CD4-positive, CD25-positive, alpha-beta regulatory T cell (primary cell): ENCODE results near the gene MRI1. TPM values are rescaled to one million over a fixed set of nuclear protein-coding genes. Genes with fewer than 3 reads are reported as not detected.
"Not testable (repeated sequence)": the region's sequence is repeated elsewhere in the genome, so short reads cannot be mapped to it uniquely, and the experiment has no call there.

ENCODE experiments used
- ATAC-seq, 2 donors: fragments of 150-1000 bp; cut with Tn5 transposase; one replicate each; pipeline ENCODE4 v1.10.0; 2021; ENCODE audit warnings: low read depth in 2 of 2, moderate number of reproducible peaks in 2 of 2, moderate library complexity in 1 of 2
- DNase-seq, 3 donors: peaks; one replicate each; pipeline versions ENCODE4 v3.0.0 to v3.0.0-alpha.2; 2012 to 2022; ENCODE audit warnings: mixed read lengths in 1 of 3
- H3K27ac ChIP-seq: one replicate; pipeline ENCODE4 v1.7.0; 2013; ENCODE audit warnings: mild to moderate bottlenecking, low read length; ENCODE audit not compliant: insufficient read depth, poor library complexity, severe bottlenecking
- H3K27me3 ChIP-seq: one replicate; pipeline ENCODE4 v1.7.0; 2013; ENCODE audit warnings: low read length; ENCODE audit not compliant: control insufficient read depth, insufficient read depth
- H3K36me3 ChIP-seq: one replicate; pipeline ENCODE4 v1.7.0; 2013; ENCODE audit warnings: mild to moderate bottlenecking, low read length, moderate library complexity; ENCODE audit not compliant: control insufficient read depth, insufficient read depth
- H3K4me1 ChIP-seq: 2 replicates; pipeline ENCODE4 v1.7.0; 2013; ENCODE audit warnings: mild to moderate bottlenecking, low read length; ENCODE audit not compliant: insufficient read depth, control insufficient read depth, poor library complexity, severe bottlenecking
- H3K4me3 ChIP-seq: one replicate; pipeline ENCODE4 v1.7.0; 2013; ENCODE audit warnings: low read depth, mild to moderate bottlenecking, low read length, moderate library complexity
- H3K9me3 ChIP-seq, 2 experiments: 1 replicate in 1 of 2; 2 replicates in 1 of 2; pipeline ENCODE4 v1.7.0; 2013; ENCODE audit warnings: low read length in 2 of 2, mild to moderate bottlenecking in 1 of 2, moderate library complexity in 1 of 2; ENCODE audit not compliant: control insufficient read depth in 2 of 2
- H3K27ac Mint-ChIP-seq, 3 donors: one replicate each; pipeline ENCODE4 v1.8.0; 2020 to 2022; ENCODE audit warnings: mild to moderate bottlenecking in 3 of 3, mixed read lengths in 3 of 3, moderate library complexity in 2 of 3
- H3K27me3 Mint-ChIP-seq: one replicate; pipeline ENCODE4 v1.8.0; 2022; ENCODE audit warnings: mild to moderate bottlenecking, mixed read lengths
- H3K36me3 Mint-ChIP-seq: one replicate; pipeline ENCODE4 v1.8.0; 2020; ENCODE audit warnings: mixed read lengths
- H3K4me1 Mint-ChIP-seq, 4 donors: one replicate each; pipeline ENCODE4 v1.8.0; 2020 to 2022; ENCODE audit warnings: mixed read lengths in 4 of 4, mild to moderate bottlenecking in 1 of 4
- H3K4me3 Mint-ChIP-seq, 4 donors: one replicate each; pipeline ENCODE4 v1.8.0; 2020 to 2022; ENCODE audit warnings: mild to moderate bottlenecking in 4 of 4, mixed read lengths in 4 of 4, moderate library complexity in 3 of 4
- H3K9me3 Mint-ChIP-seq, 7 donors: one replicate each; pipeline ENCODE4 v1.8.0; 2020 to 2022; ENCODE audit warnings: mixed read lengths in 7 of 7, mild to moderate bottlenecking in 3 of 7, moderate library complexity in 2 of 7
- polyA plus RNA-seq, 4 donors: library from polyadenylated mRNA; unstranded; fragments of 300-500 nt; fragmentation: Illumina TruSeq; gene quantifications; one replicate each; pipeline ENCODE4 v1.2.3, GENCODE V29; 2021
- total RNA-seq: library from RNA; stranded (reverse); gene quantifications from one replicate; pipeline ENCODE4 v1.2.3, GENCODE V29; 2022

The MRI1 gene
- total and polyA plus RNA-seq, 5 donors from 2014 or later: 6.6 to 38.2 (median 9.3) TPM

DNA sequence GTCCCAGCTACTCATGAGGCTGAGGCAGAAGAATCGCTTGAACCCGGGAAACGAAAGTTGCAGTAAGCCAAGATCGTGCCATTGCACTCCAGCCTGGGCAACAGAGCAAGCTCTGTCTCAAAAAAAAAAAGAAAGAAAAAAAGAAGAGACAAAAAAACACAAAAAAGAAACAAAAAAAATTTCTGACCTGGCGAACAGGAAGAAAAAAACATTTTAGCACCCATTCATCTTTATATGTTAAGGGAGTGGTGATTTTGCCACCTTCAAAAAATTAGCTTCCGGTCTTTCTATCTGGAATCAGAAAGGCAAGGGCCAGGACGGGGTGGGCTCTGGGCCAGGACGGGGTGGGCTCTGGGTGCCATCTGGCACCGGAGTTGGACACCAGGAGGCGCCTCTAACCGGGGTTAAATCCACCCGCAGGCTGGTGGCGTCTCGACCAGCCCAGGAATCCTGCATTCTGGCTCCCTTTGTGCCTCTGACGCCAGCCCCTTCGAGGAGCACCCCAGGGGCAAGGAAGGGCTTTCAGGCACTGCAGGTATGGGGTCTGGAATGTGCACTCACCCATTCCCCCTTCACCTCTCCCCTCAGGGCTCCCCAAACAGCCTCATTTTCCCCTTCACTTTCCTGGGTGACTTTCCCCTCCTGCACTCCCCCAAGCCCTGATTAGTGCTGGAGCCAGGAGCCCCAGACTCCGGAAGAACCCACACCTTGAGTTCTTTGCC, 20.6 kb downstream of the MRI1 start:
- Histone ChIP-seq H3K27ac (no peak overlapping the region), H3K9me3 (no peaks in the 10 kb centered on the region), H3K4me3 (no peak overlapping the region), H3K27me3 (no peaks in the 10 kb centered on the region), H3K4me1 (peaks cover 39% of the 10 kb centered on the region), H3K36me3 (no peaks in the 10 kb centered on the region)
- peak overlapping the region; percentile 48 to 73 (median 59) for H3K4me3 Mint-ChIP-seq
- no peaks in the 10 kb centered on the region for H3K9me3 Mint-ChIP-seq
- peak overlapping the region; percentile 75 to 82 (median 79) for H3K27ac Mint-ChIP-seq
- H3K27me3 Mint-ChIP-seq: no peaks in the 10 kb centered on the region
- ATAC-seq: peak; percentile 62 to 63
- H3K36me3 Mint-ChIP-seq: no peaks in the 10 kb centered on the region
- DNase-seq: peak; percentile 51 to 72 (median 63)
- peaks cover 9 to 36% (median 17%) of the 10 kb centered on the region in 4 donors for H3K4me1 Mint-ChIP-seq

DNA sequence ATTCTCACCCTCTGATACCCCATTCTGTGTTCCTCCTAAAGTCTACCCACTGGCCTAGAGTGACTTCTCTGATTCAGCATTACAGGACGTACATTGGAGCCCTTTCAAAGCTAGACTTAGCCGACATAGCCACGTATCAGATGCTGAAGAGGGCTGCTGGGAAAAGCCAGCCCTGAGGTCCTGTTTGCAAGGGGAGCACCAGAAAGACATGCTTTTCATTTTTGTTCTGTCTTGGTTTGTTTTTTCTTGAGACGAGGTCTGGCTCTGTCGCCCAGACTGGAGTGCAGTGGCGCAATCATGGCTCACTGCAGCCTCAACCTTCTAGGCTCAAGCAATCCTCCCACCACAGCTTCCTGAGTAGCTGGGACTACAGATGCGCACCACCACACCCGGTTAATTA, 24.7 kb downstream of the MRI1 start:
- Histone ChIP-seq H3K27me3 (no peaks in the 10 kb centered on the region), H3K27ac (peak overlapping the region; percentile 56), H3K4me3 (peak overlapping the region; percentile 9), H3K9me3 (no peaks in the 10 kb centered on the region), H3K36me3 (no peaks in the 10 kb centered on the region), H3K4me1 (peaks cover 48% of the 10 kb centered on the region)
- Mint-ChIP-seq H3K27ac (peak overlapping the region; percentile 68 to 93 (median 86)), H3K9me3 (peaks cover 0 to 1% (median 0%) of the 10 kb centered on the region in 7 donors), H3K27me3 (no peaks in the 10 kb centered on the region), H3K36me3 (no peaks in the 10 kb centered on the region), H3K4me3 (peak overlapping the region; percentile 77 to 91 (median 83)), H3K4me1 (peaks cover 12 to 46% (median 22%) of the 10 kb centered on the region in 4 donors)
- DNase-seq (peak in 1 of 3 donors; percentile 51), ATAC-seq (no peak)

DNA sequence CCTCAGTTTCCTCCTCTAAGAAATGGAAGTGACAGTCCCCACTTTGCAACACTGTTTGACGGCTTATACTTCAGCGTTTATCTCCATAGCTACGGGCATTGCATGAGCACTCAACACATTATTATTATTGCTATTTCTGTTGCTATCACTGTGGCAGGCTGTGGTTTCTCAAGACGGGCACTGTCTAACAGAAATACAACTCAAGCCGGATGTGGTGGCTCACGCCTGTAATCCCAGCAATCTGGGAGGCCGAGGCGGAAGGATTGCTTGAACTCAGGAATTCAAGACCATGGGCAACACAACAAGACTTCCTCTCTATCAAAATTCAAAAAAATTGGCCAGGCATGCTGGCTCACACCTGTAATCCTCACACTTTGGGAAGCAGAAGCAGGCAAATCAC, 26.0 kb downstream of the MRI1 start:
- peaks cover 48% of the 10 kb centered on the region for H3K4me1 ChIP-seq
- H3K4me3 Mint-ChIP-seq: peak overlapping the region; percentile 30 to 91 (median 66)
- H3K27me3 ChIP-seq: no peaks in the 10 kb centered on the region
- no peaks in the 10 kb centered on the region for H3K36me3 Mint-ChIP-seq
- no peaks in the 10 kb centered on the region for H3K27me3 Mint-ChIP-seq
- peak in 1 of 3 donors; percentile 32 for DNase-seq
- peaks cover 8 to 51% (median 23%) of the 10 kb centered on the region in 4 donors for H3K4me1 Mint-ChIP-seq
- ATAC-seq: no peak
- H3K36me3 ChIP-seq: no peaks in the 10 kb centered on the region
- H3K27ac Mint-ChIP-seq: peak overlapping the region in 1 of 3 donors; percentile 95
- peak overlapping the region; percentile 53 for H3K27ac ChIP-seq
- H3K9me3 Mint-ChIP-seq: peaks cover 0 to 1% (median 0%) of the 10 kb centered on the region in 7 donors
- H3K9me3 ChIP-seq: no peaks in the 10 kb centered on the region
- H3K4me3 ChIP-seq: no peak overlapping the region

DNA sequence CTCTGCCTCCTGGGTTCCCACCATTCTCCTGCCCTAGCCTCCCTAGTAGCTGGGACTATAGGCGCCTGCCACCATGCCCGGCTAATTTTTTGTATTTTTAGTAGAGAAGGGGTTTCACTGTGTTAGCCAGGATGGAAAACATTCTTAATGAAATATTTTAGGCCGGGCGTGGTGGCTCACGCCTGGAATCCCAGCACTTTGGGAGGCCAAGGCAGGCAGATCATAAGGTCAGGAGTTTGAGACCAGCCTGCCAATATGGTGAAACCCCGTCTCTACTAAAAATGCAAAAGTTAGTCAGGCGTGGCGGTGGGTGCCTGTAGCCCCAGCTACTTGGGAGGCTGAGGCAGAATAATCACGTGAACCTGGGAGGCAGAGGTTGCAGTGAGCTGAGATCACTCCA, 29.0 kb downstream of the MRI1 start:
- not testable (repeated sequence) for ATAC-seq, H3K4me3 ChIP-seq, H3K36me3 Mint-ChIP-seq, H3K27me3 ChIP-seq, H3K27me3 Mint-ChIP-seq, H3K27ac ChIP-seq, H3K9me3 ChIP-seq, H3K9me3 Mint-ChIP-seq, DNase-seq, H3K36me3 ChIP-seq
- Mint-ChIP-seq H3K4me1 (peaks cover 3 to 50% (median 25%) of the 10 kb centered on the region in 4 donors), H3K27ac (peak overlapping the region in 1 of 3 donors; percentile 94), H3K4me3 (peak overlapping the region; percentile 56 to 95 (median 93))
- peaks cover 45% of the 10 kb centered on the region for H3K4me1 ChIP-seq

DNA sequence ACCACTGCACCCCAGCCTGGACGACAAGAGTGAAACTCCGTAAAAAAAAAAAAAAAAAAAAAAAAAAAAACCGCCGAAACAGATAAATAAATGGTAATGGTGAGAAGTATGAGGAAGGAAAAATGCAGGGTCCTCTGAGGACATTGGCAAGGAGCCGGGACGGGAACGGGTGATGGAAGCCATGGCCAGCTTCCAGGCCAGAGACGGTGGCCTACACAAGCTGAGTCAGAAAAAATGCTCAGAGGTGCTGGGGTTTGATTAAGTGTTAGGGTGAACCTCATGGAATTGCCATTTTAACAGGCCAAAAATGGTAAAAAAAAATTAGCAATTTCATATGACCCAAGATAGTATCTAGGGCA, 30.1 kb downstream of the MRI1 start:
- Histone ChIP-seq H3K27ac (peak overlapping the region; percentile 67), H3K4me3 (no peak overlapping the region), H3K27me3 (no peaks in the 10 kb centered on the region), H3K36me3 (no peaks in the 10 kb centered on the region), H3K4me1 (peaks cover 35% of the 10 kb centered on the region), H3K9me3 (no peaks in the 10 kb centered on the region)
- H3K4me1 Mint-ChIP-seq: peaks cover 3 to 39% (median 20%) of the 10 kb centered on the region in 4 donors
- H3K27ac Mint-ChIP-seq: peak overlapping the region; percentile 94 to 98 (median 97)
- H3K36me3 Mint-ChIP-seq: no peaks in the 10 kb centered on the region
- DNase-seq: no peak
- peak overlapping the region; percentile 93 to 96 (median 94) for H3K4me3 Mint-ChIP-seq
- H3K9me3 Mint-ChIP-seq: peaks cover 0 to 1% (median 0%) of the 10 kb centered on the region in 7 donors
- no peak for ATAC-seq
- H3K27me3 Mint-ChIP-seq: no peaks in the 10 kb centered on the region

DNA sequence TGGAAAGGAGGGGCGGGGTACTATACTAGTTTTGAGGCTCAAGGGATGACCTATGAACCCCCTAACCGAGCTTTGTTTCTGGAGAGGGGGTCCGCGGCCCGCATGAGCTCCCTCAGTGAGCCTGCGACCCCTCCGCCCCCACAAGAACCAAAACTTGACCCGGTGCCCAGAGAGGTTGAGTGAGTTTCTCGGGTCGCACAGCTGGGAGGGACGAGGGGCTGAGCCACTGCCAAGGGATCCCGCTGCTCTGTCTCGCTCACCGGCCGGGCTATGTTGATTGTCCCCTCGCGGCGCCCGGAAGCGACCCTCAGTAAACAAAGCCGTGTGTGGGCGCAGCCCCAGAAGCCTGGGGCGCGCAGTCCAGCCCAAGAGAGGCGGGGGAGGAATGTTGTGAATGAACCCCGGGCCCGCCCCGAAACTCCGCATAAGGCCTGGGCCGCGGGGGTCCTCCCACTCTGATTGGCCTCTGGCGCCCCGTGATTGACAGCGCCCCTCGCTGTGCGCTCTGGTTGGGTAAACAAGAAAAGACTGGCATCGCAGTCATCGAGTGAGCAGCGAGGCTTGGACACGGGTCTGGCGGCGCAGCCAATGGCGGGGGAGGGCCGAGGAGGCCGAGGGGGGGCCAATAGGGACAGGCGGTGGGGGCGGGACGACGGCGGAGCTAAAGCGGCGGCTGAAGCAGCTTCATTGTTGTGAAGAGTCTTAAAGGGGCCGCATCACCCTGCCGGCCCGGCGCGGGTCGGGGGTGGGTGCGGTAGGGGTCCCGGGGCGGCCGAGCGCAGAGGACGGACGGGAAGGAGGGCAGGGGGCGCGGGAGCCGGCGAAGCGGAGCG, 30.7 kb downstream of the MRI1 start, which contains the start of gene ZSWIM4:
Gene ZSWIM4 (plus strand): TSS at position 687 of the 833 bp plus-strand sequence. CDS start 206 bp downstream, outside the sequence.
- H3K27me3 Mint-ChIP-seq: no peaks in the 10 kb centered on the region

DNA sequence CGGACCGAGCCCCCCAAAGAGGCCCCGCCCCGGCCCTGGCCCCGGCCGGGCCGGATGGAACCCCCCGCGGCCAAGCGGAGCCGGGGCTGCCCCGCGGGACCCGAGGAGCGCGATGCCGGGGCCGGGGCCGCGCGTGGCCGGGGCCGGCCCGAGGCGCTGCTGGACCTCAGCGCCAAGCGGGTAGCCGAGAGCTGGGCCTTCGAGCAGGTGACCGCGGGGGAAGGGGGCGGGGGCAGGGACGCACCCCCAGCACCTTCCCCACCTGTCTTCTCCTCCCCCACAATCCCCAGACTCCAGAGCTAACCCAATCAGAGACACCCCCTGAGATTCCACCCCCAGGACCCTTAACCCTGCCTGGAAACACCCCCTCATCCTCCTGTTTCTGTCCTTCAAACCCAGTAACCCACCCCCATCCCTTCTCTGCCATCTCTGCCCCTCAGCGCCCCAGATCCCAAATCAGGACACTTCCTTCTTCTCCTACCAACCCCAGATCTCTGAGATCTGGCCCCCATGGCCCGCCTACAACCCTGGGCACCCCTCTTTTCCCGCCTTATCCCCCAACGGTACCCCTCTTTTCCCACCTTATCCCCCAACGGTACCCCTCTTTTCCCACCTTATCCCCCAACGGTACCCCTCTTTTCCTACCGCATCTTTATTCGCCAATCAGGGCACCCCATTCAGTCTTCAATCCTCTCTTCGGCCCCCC, 31.4 kb downstream of the MRI1 start:
- Mint-ChIP-seq H3K9me3 (no peaks in the 10 kb centered on the region), H3K27ac (peak overlapping the region; percentile 94 to 98 (median 95)), H3K27me3 (no peaks in the 10 kb centered on the region), H3K4me1 (peaks cover 0 to 31% (median 14%) of the 10 kb centered on the region in 4 donors), H3K4me3 (peak overlapping the region; percentile 80 to 95 (median 90)), H3K36me3 (no peaks in the 10 kb centered on the region)
- H3K4me3 ChIP-seq: peak overlapping the region; percentile 57
- peaks cover 24% of the 10 kb centered on the region for H3K4me1 ChIP-seq
- H3K9me3 ChIP-seq: no peaks in the 10 kb centered on the region
- peak overlapping the region; percentile 67 for H3K27ac ChIP-seq
- ATAC-seq: peak in 1 of 2 donors; percentile 1
- no peaks in the 10 kb centered on the region for H3K36me3 ChIP-seq
- no peak for DNase-seq
- no peaks in the 10 kb centered on the region for H3K27me3 ChIP-seq

More for the DNA sequence above, 30.7 kb downstream of the MRI1 start, which contains the start of gene ZSWIM4:
- H3K27ac ChIP-seq: peak within 1 kb of the TSS; percentile 67
- no peaks in the 10 kb centered on the region for H3K36me3 Mint-ChIP-seq
- DNase-seq (peak; percentile 84 to 99 (median 86)), ATAC-seq (peak; percentile 93 to 94)
- no peaks in the 10 kb centered on the region for H3K9me3 ChIP-seq
- H3K4me1 Mint-ChIP-seq: peaks cover 3 to 37% (median 20%) of the 10 kb centered on the region in 4 donors
- no peaks in the 10 kb centered on the region for H3K36me3 ChIP-seq
- H3K9me3 Mint-ChIP-seq: peaks cover 0 to 1% (median 0%) of the 10 kb centered on the region in 7 donors
- peaks cover 29% of the 10 kb centered on the region for H3K4me1 ChIP-seq
- H3K4me3 Mint-ChIP-seq: peak within 1 kb of the TSS; percentile 93 to 96 (median 94)
- H3K4me3 ChIP-seq: peak within 1 kb of the TSS; percentile 57
- H3K27me3 ChIP-seq: no peaks in the 10 kb centered on the region
- H3K27ac Mint-ChIP-seq: peak within 1 kb of the TSS; percentile 94 to 98 (median 98)
